Measurements from ENCODE around the gene CGB3. TPM values are rescaled to one million over a fixed set of nuclear protein-coding genes. Genes with fewer than 3 reads are reported as not detected.
"Not testable (repeated sequence)": the region's sequence is repeated elsewhere in the genome, so short reads cannot be mapped to it uniquely, and the experiment has no call there.

Gene CGB3
- total RNA-seq, 1 donor from 2014 or later: not detected

DNA sequence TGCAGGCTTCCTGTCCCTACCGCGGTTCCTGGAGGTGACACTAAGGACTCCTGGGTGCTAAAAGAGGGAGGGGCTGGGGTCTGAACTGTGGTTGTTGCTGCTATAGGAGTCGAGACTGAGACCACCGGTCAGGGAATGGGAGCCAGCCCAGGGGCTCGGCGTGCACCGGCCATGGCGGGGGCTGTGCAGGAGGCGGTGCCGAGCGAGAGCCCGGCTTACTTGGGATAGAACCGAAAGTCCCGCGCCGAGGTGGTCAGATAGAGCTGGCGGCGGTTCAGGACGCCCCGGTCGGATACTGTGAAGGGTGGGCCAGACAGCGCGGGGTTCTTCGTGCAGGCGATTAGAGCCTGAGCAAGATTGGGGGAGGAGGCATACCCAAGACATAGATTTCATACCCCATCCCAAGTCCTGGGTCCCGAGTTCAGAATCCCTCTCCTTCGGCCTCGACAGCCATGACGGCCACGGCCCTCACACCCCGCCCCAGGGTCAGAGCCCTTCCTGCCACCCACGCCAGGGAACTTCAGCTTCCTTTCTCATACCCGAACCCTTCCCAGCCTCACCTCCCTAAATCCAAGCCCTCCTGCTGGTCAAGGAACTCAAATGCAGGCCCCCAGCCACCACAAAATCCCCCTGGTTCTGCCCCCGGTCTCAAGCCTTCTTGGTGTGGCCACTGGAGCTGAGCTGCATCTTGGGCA lies 32.9 kb upstream of the CGB3 start:
- not testable (repeated sequence) for H3K9me3 ChIP-seq (ENCODE audit: low read depth); H3K27ac ChIP-seq; DNase-seq (ENCODE audit: low spot score); H3K79me2 ChIP-seq (ENCODE audit: low read depth); H3K36me3 ChIP-seq; H4K20me1 ChIP-seq (ENCODE audit: low read depth); H3K9me3 Mint-ChIP-seq; H3K9ac ChIP-seq; H3K27ac Mint-ChIP-seq; H3F3A ChIP-seq (ENCODE audit: low read depth); H3K36me3 Mint-ChIP-seq
- peaks cover 42% of the 10 kb centered on the region for H3K27me3 Mint-ChIP-seq (ENCODE audit: insufficient read depth, low read depth)
- H3K4me2 ChIP-seq: peak overlapping the region; percentile 76
- H2AFZ ChIP-seq (replicated peaks): peak overlapping the region; percentile 75
- peak overlapping the region; percentile 78 for H3K4me3 Mint-ChIP-seq
- peaks cover 65% of the 10 kb centered on the region for H3K27me3 ChIP-seq
- peak; percentile 91 for TF ChIP-seq EZH2 (IDR thresholded peaks at IDR 0.05)
- TF ChIP-seq EZH2phosphoT487 (IDR thresholded peaks at IDR 0.05): peak; percentile 65
- H3K4me3 ChIP-seq: peak overlapping the region; percentile 48
- H3K4me1 ChIP-seq: peaks cover 13% of the 10 kb centered on the region
- H3K4me1 Mint-ChIP-seq: peaks cover 22% of the 10 kb centered on the region

DNA sequence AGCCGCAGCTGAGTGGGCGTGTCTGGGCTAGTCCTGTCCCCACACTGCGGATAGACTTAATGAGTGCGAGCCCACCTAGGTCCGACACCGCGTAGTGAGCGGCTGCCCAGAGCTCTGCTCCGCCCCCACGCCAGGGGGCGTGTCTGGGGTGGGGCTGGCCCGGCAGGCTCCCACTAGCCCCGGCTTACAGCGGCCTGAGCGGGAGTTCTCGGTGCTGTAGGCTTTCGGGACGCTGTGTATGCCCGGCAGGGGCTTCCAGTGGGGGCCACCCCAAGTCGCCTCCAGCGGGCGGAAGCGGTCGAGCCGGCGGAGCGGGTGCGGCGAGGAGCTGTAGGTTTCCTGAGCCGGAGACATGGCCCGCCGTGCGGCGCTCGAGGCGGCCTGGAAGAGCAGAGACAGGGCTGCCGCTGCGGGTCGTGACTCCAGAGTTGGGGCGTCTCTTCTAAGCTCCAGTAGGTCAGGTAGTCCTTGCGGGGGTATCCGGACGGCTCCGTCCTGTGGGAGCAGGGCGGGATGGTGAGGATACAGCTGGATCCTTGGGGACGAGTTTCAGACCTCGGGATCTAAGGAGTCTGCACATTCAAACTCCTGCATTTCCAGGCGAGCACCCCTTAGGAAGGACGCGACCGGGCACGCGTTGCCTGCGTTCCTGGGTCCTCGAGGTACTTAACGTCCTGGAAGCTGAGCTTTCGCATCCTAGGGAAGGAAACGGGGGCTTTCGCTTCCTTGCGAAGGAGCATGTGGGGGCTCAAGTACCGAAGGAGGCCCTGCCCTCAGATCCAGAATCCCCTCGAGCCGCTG lies 32.2 kb upstream of the CGB3 start:
- peaks cover 22% of the 10 kb centered on the region for H3K4me1 Mint-ChIP-seq
- Histone ChIP-seq H3K4me3 (peak overlapping the region; percentile 48), H3K79me2 (ENCODE audit: low read depth) (no peaks in the 10 kb centered on the region), H3F3A (ENCODE audit: low read depth) (no peaks in the 10 kb centered on the region), H3K4me2 (peak overlapping the region; percentile 76), H3K9ac (no peak overlapping the region), H2AFZ (replicated peaks) (peak overlapping the region; percentile 75), H3K27ac (no peak overlapping the region), H3K36me3 (no peaks in the 10 kb centered on the region), H3K27me3 (peaks cover 64% of the 10 kb centered on the region), H3K4me1 (peaks cover 13% of the 10 kb centered on the region), H4K20me1 (ENCODE audit: low read depth) (peaks cover 5% of the 10 kb centered on the region), H3K9me3 (ENCODE audit: low read depth) (no peaks in the 10 kb centered on the region)
- no peaks in the 10 kb centered on the region for H3K36me3 Mint-ChIP-seq
- H3K27me3 Mint-ChIP-seq (ENCODE audit: insufficient read depth, low read depth): peaks cover 40% of the 10 kb centered on the region
- H3K27ac Mint-ChIP-seq: no peak overlapping the region
- H3K4me3 Mint-ChIP-seq: peak overlapping the region; percentile 78
- no peaks in the 10 kb centered on the region for H3K9me3 Mint-ChIP-seq
- peak; percentile 87 for DNase-seq (ENCODE audit: low spot score)
- peak; percentile 84 for TF ChIP-seq EZH2 (IDR thresholded peaks at IDR 0.05)
- TF ChIP-seq, protein P1, sequence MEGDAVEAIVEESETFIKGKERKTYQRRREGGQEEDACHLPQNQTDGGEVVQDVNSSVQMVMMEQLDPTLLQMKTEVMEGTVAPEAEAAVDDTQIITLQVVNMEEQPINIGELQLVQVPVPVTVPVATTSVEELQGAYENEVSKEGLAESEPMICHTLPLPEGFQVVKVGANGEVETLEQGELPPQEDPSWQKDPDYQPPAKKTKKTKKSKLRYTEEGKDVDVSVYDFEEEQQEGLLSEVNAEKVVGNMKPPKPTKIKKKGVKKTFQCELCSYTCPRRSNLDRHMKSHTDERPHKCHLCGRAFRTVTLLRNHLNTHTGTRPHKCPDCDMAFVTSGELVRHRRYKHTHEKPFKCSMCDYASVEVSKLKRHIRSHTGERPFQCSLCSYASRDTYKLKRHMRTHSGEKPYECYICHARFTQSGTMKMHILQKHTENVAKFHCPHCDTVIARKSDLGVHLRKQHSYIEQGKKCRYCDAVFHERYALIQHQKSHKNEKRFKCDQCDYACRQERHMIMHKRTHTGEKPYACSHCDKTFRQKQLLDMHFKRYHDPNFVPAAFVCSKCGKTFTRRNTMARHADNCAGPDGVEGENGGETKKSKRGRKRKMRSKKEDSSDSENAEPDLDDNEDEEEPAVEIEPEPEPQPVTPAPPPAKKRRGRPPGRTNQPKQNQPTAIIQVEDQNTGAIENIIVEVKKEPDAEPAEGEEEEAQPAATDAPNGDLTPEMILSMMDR (IDR thresholded peaks at IDR 0.05): peak; percentile 52
- peak; percentile 85 for TF ChIP-seq EZH2phosphoT487 (IDR thresholded peaks at IDR 0.05)

GRCh38 chr19:49050376-49051033 lies 26.4 kb upstream of the CGB3 start:
- H3K9ac ChIP-seq; H3K4me1 ChIP-seq; H2AFZ ChIP-seq (replicated peaks); H3F3A ChIP-seq (ENCODE audit: low read depth); H3K4me3 Mint-ChIP-seq; H3K9me3 ChIP-seq (ENCODE audit: low read depth); DNase-seq (ENCODE audit: low spot score); H3K4me2 ChIP-seq; H3K36me3 ChIP-seq; H3K79me2 ChIP-seq (ENCODE audit: low read depth); H3K27ac ChIP-seq; H3K9me3 Mint-ChIP-seq; H3K27ac Mint-ChIP-seq; H3K27me3 Mint-ChIP-seq (ENCODE audit: insufficient read depth, low read depth); H3K36me3 Mint-ChIP-seq; H3K4me1 Mint-ChIP-seq; H3K4me3 ChIP-seq; H4K20me1 ChIP-seq (ENCODE audit: low read depth); H3K27me3 ChIP-seq: not testable (repeated sequence)

DNA sequence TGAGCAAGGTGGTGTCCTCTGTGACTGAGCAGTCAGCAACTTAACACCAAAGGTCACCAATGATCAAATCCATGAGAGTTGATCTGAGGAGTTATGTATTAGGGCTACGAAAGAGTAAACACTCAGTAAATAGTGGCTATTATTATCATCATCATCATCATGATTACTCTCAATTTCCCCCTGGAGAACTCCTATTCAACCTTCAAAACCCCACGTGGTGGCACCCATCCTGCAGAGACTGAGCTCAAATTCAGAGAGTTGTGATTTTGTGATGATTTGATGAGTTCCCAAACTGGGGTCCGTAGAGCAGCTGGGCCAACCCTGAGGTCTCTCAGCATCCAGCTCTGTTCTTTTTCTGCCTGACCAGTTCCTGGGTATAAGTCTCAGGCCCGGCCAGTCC lies 25.7 kb upstream of the CGB3 start:
- not testable (repeated sequence) for H3K36me3 Mint-ChIP-seq; H3F3A ChIP-seq (ENCODE audit: low read depth); H3K9ac ChIP-seq; H3K4me3 Mint-ChIP-seq; H4K20me1 ChIP-seq (ENCODE audit: low read depth); H3K27me3 Mint-ChIP-seq (ENCODE audit: insufficient read depth, low read depth); H2AFZ ChIP-seq (replicated peaks); DNase-seq (ENCODE audit: low spot score); H3K27ac ChIP-seq; H3K9me3 ChIP-seq (ENCODE audit: low read depth); H3K27me3 ChIP-seq; H3K9me3 Mint-ChIP-seq; H3K4me2 ChIP-seq; H3K79me2 ChIP-seq (ENCODE audit: low read depth); H3K4me1 ChIP-seq; H3K4me3 ChIP-seq; H3K36me3 ChIP-seq; H3K4me1 Mint-ChIP-seq; H3K27ac Mint-ChIP-seq

- H3K27me3 Mint-ChIP-seq (ENCODE audit: insufficient read depth, low read depth); H4K20me1 ChIP-seq (ENCODE audit: low read depth); H3K4me3 Mint-ChIP-seq; H3F3A ChIP-seq (ENCODE audit: low read depth); H3K9me3 Mint-ChIP-seq; H3K4me2 ChIP-seq; H3K27me3 ChIP-seq; H3K9me3 ChIP-seq (ENCODE audit: low read depth); H3K27ac ChIP-seq; H3K4me1 ChIP-seq; H3K36me3 ChIP-seq; H2AFZ ChIP-seq (replicated peaks); H3K4me1 Mint-ChIP-seq; H3K79me2 ChIP-seq (ENCODE audit: low read depth); DNase-seq (ENCODE audit: low spot score); H3K27ac Mint-ChIP-seq; H3K9ac ChIP-seq; H3K4me3 ChIP-seq; H3K36me3 Mint-ChIP-seq: not testable (repeated sequence)
Measured at GRCh38 chr19:49049011-49049410, 24.9 kb upstream of the CGB3 start, which contains the start of gene CGB8. Gene CGB8 (minus strand): TSS chr19:49049111. CDS start chr19:49048739, 372 bp downstream.

DNA sequence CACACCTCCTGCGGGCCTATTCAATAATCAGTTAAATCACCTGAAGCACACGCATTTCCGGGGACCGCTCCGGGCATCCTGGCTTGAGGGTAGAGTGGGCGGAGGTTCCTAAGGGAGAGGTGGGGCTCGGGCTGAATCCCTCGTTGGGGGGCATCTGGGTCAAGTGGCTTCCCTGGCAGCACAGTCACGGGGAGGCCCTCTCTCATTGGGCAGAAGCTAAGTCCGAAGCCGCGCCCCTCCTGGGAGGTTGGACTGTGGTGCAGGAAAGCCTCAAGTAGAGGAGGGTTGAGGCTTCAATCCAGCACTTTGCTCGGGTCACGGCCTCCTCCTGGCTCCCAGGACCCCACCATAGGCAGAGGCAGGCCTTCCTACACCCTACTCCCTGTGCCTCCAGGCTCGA lies 19.4 kb upstream of the CGB3 start, which contains the start of gene CGB5:
TSS of gene CGB5 (plus strand) at position 301 of the 400 bp plus-strand sequence. CDS start 362 bp downstream, outside the sequence.
- not testable (repeated sequence) for H3K36me3 Mint-ChIP-seq; H3K9me3 Mint-ChIP-seq; H3K4me3 ChIP-seq; DNase-seq (ENCODE audit: low spot score); H2AFZ ChIP-seq (replicated peaks); H3K79me2 ChIP-seq (ENCODE audit: low read depth); H3K36me3 ChIP-seq; H3K27ac Mint-ChIP-seq; H3K4me2 ChIP-seq; H3K27ac ChIP-seq; H3K27me3 Mint-ChIP-seq (ENCODE audit: insufficient read depth, low read depth); H3K9ac ChIP-seq; H3F3A ChIP-seq (ENCODE audit: low read depth); H4K20me1 ChIP-seq (ENCODE audit: low read depth); H3K9me3 ChIP-seq (ENCODE audit: low read depth); H3K27me3 ChIP-seq; H3K4me1 Mint-ChIP-seq; H3K4me3 Mint-ChIP-seq; H3K4me1 ChIP-seq
